NCI-H2227 (cell line): ENCODE data around the gene MAGI1.

ENCODE experiments used
- DNase-seq: peaks from one replicate; lab custom pipeline; 2025; ENCODE audit not compliant: unreplicated experiment; lab: John Stamatoyannopoulos, UW

MAGI1 gene

DNA sequence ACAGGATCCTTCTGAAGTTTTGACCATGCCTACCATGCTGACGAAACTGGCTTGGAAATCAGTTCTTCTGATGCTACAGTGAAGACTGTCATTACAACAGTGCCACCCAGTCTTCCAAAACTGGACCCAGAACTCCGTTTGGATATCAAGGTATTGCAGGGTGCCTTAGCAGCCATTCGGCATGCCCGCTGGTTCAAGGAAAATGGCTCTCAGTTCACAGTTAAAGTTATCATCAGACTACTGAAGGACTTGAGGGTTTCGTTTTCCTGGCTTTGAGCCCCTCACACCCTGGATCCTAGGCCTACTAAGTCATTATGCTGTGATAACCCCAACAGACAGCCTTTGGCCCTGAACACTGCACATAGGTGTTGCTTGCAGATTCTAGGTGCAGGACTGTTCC lies 351.0 kb downstream of the MAGI1 start:
- no peak for DNase-seq

DNA sequence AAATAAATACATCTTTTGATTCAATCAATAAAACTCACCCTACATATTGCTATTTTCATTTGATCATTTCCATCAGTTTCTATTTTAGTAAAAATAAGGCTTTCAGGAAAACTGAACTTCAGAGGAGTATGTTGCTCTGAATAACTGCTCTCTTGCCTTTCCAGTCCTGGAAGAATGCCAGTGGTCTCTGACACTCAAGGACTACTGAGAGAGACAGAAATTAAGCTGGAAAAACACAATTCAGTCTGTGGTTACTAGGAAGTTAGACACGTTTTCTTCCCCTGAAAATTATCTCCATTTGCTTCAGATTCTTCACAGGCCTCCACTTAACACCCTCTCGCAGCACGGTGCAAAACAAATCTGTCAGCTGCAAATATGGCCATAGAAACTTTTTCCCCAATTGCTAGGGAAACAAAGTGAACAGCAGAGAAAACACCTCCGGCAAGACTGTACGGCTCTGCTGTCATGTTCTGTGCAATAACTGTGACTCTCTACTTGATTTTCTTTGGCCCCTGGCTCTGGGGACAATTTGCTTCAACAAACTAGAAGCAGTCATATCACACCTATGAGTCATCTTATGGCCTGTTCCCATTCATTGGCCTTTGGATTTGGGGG lies 353.0 kb downstream of the MAGI1 start:
- peak; percentile 27 for DNase-seq

GRCh38 chr3:65678516-65678915 lies 360.2 kb downstream of the MAGI1 start:
- DNase-seq: no peak

- DNase-seq: no peak
These were observed 361.2 kb downstream of the MAGI1 start for GRCh38 chr3:65677486-65678010.

DNA sequence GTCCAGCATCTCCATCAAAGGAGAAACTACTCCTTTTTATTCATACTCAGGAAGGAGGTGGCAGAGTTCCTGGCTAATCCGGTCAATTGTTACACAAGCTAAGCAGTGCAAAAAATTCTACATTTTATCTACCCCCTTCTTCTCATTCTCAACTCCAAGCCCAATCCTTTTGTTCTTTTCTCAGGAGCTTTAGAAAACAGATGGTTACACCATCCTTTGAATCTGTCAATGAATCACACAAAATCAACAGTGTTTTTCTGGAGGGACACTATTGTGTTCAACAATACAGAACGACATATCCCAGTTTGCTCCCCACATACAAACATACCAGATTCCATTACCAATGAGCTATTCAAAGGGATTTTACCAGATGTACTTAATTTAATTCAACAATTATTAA lies 362.1 kb downstream of the MAGI1 start:
- DNase-seq: no peak

GRCh38 chr3:65675011-65675410 lies 363.7 kb downstream of the MAGI1 start:
- DNase-seq: no peak

DNA sequence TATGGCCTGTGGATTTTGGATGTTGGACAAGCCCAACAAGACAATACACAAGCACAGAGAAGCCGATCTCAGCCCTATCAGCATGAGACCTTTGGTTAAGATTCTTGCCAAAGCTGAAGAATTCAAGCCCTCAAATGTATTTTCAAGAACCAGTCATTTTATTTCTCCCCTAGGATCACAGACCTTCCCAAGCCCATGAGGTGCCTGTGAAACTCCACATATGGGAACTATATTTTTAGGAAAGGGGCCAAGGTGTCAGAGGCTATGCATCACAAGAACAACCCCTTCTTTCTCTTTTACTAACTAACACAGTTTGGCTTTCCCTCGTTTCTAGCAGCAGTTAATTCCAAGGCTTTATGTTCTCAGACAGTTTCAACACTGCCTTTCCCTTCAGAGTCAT lies 364.5 kb downstream of the MAGI1 start:
- DNase-seq: no peak

- peak; percentile 47 for DNase-seq
These were observed 365.6 kb downstream of the MAGI1 start for GRCh38 chr3:65672871-65673815.

GRCh38 chr3:65672061-65672460 lies 366.7 kb downstream of the MAGI1 start:
- DNase-seq: no peak

- no peak for DNase-seq
These were observed 367.7 kb downstream of the MAGI1 start for GRCh38 chr3:65671004-65671403.

DNA sequence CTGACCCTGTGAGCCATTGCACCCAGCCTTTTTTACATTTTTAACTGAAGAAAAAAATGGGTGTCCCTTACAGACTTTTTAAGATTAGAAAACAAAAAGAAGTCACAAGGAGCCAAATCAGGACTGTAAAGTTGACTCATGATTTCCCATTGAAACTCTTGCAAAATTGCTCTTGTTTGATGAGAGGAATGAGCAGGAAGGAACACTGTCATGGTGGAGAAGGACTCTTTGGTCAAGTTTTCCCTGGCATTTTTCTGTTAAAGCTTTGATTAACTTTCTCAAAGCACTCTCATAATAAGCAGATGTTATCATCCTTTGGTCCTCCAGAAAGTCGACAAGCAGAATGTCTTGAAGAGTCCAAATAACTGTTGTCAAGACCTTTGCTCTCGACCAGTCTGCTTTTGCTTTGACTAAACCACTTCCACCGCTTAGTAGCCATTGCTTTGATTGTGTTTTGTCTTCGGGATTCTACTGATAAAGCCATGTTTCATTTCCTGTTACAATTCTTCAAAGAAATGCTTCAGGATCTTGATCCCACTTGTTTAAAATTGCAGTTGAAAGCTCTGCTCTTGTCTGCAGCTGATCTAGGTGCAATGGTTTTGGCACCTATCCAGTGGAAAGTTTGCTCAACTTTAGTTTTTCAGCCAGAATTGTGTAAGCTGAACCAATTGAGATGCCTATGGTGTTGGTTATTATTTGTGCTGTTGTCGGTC lies 369.4 kb downstream of the MAGI1 start:
- DNase-seq: no peak

DNA sequence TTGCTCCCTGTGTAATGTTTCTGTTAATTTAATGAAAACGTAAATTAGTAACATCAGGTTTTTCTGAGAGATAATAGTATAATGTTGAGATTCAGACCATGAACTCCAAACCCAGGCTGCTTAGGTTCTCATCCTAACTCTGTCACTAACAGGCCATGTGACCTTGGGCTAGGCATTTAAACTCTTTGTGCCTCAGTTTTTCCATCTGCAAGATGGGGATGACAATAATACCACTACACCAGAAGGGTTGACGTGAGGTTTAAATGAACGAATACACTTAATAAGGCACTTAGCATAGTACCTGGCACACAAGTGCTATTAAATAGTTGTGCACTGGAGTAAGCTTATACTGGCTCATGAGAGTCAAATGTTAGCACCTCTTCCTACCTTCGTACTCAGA lies 370.8 kb downstream of the MAGI1 start:
- DNase-seq: no peak

DNA sequence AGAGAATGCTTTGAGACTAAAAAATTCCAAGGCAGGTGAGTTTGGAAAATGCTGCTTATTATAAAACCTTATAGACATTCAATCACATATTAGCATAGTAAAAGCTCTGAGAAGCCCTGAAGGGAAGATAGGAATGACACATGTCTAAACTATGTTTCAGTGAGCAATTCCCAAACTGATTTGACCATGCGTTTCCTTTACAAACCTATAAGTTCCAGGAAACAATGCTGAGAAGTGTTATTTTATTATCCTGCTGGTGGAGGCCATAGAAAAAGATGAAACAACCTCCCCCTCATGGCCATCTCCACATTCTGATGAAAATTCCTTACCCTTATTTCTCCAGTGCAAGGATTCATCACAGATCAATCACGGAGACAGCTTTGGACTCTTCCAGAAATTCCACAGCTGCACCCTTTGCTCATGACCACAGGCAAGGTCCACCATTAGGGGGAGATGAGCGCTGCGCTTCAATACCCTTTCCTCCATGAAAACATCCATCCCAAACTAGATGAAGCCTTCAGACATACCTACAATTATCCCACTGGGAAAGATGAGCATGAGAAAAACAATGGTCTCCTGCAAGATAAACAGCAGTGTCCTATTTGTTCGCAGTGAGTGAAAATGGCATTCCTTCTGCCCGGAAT lies 372.1 kb downstream of the MAGI1 start:
- no peak for DNase-seq

- DNase-seq: no peak
These were observed 372.8 kb downstream of the MAGI1 start for GRCh38 chr3:65665915-65666314.

DNA sequence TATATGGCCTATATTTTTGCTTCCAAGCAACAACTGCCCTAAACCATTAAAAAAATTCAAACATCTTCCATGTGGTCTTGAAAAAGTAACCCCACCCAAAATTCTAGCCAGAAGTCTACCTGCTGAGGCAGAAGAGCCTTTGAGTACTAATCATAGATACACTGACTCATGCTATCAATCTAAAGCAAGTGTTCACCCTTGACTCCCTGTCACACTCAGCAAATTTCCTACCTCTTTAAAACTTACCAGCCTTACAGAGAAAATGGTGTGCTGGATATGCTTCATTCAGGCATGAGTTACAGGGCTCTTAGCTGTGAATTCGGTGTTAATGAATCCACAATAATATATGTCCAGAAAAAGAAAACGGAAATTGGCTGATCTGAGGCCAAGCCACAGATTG lies 373.8 kb downstream of the MAGI1 start:
- no peak for DNase-seq

GRCh38 chr3:65664446-65664845 lies 374.3 kb downstream of the MAGI1 start:
- no peak for DNase-seq

DNA sequence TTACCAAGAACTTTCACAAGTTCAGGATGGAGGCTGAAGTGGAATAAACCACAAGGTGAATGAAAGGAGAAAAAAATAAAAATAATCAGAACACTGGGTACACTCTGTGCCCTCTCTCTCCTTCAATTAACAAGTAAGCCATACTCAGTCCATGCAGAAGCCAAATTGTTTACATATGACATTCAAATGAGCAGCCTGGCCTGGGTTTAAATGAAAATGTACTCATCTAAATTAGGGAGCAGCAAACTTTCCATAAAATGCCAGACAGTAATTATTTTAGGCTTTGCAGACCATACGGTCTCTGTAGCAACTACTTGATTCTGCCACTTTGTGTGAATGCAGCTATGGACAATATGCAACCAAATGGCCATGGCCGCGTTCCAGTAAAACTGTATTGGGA lies 376.6 kb downstream of the MAGI1 start:
- DNase-seq: no peak

DNA sequence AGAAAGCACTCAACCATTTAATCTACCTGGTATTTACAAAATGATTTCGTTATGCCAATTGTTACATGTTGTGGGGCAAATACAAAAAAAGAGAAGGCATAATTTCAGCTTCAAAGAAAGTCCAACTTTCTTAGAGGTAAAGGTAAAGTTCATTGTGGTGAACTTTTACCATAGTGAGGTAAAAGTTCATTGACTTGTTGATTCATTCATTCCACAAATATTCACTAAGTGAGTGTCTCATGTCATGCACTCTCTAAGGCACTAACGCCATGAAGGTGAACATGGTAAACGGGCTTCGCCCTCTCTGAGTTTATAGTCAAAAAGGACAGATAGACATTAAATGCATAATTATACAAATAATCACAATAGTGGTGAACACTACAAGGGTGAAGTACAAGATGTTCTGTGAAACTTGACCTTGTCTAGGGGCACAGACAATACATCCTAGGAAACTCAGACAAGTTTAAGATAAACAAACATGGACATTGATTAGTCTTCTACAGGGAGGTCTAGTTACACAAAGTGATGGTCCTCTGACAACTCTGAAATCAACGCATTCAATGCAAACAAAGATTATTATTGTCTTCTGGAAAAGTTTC lies 378.6 kb downstream of the MAGI1 start:
- DNase-seq: no peak

DNA sequence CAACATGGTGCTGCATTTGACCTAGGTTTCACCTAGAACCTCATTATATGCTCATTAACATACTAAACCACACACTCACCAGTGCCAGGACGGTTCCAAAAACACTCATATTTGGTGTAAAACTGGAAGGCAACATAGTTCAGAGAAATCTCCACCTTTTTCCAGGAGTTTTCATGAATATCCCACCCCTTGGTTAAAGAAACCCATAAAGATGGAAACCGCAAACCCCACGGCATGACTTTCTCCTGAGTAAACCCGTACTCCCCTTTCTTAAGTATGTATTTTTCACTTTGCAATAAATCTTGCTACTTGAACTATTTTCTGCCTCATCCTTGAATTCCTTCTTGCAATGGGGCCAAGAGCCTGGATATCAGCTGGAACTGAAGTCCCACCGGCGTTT lies 379.3 kb downstream of the MAGI1 start:
- DNase-seq: no peak

- no peak for DNase-seq
These were observed 380.3 kb downstream of the MAGI1 start for GRCh38 chr3:65658401-65658800.

DNA sequence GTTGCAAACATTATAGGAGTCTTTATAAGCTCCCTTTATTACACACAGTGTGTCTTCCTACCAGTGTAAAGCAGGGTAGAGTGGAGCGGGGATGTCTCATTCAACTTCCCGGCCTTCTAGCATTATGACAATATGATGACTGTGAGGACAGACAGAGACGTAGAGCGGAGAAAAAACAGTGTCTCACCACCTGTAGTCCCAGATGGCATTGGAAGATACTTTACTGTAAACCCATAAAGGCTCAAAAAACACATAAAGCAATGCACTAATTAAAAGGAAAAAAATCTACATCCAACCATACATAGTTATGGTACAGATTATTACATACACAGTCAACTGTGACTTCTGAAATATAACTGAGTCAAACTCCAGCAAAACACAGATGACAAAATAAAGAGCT lies 383.7 kb downstream of the MAGI1 start:
- DNase-seq: no peak
